H54 (cell line): ENCODE measurements around the gene DNAJC4.
A peak's percentile ranks its signal among the peaks of the same experiment; 100 is the strongest.

Experiments used
- DNase-seq: peaks from one replicate; pipeline ENCODE4 v3.0.0; 2011; ENCODE audit warnings: low spot score, mixed read lengths; ENCODE audit not compliant: insufficient read length
- FAIRE-seq: peaks from 3 replicates; lab custom pipeline; 2011; peaks lifted over from hg19 to GRCh38; lab: Jason Lieb, UNC
- POLR2A ChIP-seq: IDR thresholded peaks from 2 replicates; pipeline ENCODE4 v1.6.1; 2011; ENCODE audit warnings: low read depth, mild to moderate bottlenecking, low read length

The DNAJC4 gene

DNA sequence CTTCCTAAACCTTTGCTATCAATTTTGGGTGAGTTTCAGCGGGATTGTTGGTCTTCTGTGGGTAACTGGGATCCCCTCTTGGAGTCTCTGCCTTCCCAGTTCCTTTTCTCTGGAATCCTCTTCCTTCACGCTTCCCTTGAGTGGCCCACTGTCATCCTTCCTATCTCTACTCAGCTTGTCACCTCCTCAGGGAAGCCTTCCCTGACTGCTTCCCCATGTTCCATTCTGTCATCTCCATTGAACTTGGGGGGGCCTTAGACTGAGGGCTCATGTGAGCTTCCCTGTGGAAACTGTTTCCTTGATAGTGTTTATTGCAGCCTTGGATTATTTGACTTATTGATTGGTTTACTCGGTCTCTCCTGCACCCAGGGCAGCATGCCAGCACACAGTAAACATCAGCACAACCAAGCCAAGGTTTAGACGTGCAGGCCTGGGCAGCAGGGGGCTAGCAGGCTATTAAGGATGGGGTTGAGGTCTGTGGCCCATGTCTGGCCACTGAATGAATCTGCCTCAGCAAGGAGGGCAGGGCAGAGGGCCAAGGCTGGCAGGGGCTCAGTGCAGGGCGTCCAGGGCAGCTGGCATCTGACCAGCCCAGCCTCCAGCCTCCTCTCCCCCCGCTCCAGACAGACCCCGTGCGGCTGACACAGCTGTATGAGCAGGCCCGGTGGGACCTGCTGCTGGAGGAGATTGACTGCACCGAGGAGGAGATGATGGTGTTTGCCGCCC lies 11.6 kb upstream of the DNAJC4 start:
- DNase-seq (no peak), FAIRE-seq (no peak)
- TF ChIP-seq POLR2A, result no peak

DNA sequence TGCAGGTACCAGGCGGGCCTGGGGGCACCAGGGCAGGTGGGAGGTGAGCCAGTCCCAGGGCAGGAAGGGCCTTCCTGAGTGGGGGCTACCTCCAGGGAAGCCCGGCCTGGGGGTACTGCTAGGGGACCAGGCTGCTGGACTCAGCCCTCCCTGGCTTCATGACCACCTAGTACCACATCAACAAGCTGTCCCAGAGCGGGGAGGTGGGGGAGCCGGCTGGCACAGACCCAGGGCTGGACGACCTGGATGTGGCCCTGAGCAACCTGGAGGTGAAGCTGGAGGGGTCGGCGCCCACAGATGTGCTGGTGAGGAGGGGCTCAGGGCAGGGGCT lies 11.0 kb upstream of the DNAJC4 start:
- FAIRE-seq (no peak), DNase-seq (no peak)
- TF ChIP-seq POLR2A, result no peak

DNA sequence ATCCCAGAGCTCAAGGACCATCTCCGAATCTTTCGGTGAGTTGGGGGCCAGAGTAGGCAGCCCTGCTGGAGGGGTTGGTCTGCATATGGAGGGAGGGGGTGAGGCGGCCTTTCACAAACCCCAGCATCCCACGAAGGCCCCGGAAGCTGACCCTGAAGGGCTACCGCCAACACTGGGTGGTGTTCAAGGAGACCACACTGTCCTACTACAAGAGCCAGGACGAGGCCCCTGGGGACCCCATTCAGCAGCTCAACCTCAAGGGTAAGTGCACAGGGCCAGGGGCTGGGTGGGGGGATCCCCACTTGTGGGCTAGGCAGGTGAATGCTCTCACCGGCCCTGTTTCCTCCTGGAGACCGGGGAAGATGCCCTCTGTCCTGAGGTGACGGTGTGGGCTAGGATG lies 10.6 kb upstream of the DNAJC4 start:
- no peak for FAIRE-seq
- DNase-seq, result no peak
- TF ChIP-seq POLR2A, result no peak

DNA sequence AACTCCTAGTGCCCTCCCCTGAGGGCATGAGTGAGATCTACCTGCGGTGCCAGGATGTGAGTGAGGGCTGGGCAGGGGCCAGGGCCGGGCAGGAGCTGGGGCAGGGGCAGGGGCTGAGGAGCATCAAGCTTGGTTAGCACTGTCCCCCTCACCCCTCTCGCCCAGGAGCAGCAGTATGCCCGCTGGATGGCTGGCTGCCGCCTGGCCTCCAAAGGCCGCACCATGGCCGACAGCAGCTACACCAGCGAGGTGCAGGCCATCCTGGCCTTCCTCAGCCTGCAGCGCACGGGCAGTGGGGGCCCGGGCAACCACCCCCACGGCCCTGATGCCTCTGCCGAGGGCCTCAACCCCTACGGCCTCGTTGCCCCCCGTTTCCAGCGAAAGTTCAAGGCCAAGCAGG lies 10.1 kb upstream of the DNAJC4 start:
- FAIRE-seq, result no peak
- no peak for TF ChIP-seq POLR2A
- no peak for DNase-seq

DNA sequence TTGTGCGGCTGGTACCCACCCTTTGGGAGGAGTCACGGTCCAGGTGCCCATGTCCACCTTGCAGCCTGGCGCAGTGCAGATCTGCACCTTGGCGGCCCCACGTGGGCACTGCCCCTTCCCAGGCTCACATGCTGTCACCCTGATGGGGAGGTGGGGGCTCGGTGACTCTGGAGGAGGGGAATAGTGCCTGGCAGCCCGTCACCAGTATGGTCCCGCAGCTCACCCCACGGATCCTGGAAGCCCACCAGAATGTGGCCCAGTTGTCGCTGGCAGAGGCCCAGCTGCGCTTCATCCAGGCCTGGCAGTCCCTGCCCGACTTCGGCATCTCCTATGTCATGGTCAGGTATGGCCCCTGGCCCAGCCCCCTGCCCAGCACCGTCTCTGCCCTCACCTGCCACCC lies 9.6 kb upstream of the DNAJC4 start:
- FAIRE-seq (no peak), DNase-seq (no peak)
- no peak for TF ChIP-seq POLR2A

DNA sequence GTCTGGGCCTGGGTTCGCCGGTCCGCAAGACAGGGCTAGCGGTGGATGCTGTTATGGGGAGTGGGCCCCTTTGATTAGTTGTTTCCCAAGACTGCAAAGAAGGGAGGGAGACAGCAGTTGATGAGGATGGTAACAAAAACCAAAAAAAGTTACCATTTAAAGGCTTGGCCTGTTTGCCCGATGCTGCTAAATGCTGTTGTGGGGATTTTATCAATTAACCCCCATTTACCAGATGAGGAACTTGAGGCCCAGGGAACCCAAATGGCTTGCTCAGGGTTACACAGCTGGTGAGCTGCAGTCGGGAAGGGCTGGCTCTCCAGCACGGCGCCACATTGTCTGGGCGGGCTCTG lies 7.7 kb upstream of the DNAJC4 start:
- TF ChIP-seq POLR2A, result no peak

DNA sequence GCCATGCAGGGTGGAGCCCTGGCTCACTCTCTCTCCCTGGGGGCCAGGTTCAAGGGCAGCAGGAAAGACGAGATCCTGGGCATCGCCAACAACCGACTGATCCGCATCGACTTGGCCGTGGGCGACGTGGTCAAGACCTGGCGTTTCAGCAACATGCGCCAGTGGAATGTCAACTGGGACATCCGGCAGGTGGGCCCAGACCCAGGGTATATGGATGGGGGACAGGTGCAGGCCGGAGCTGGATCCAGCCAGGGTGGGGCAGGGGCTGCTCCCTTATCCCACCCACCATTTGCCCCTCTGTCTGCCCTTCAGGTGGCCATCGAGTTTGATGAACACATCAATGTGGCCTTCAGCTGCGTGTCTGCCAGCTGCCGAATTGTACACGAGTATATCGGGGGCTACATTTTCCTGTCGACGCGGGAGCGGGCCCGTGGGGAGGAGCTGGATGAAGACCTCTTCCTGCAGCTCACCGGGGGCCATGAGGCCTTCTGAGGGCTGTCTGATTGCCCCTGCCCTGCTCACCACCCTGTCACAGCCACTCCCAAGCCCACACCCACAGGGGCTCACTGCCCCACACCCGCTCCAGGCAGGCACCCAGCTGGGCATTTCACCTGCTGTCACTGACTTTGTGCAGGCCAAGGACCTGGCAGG lies 7.2 kb upstream of the DNAJC4 start:
- DNase-seq (no peak), FAIRE-seq (no peak)
- no peak for TF ChIP-seq POLR2A

More for the DNA sequence above, 7.7 kb upstream of the DNAJC4 start:
- FAIRE-seq (no peak), DNase-seq (no peak)

DNA sequence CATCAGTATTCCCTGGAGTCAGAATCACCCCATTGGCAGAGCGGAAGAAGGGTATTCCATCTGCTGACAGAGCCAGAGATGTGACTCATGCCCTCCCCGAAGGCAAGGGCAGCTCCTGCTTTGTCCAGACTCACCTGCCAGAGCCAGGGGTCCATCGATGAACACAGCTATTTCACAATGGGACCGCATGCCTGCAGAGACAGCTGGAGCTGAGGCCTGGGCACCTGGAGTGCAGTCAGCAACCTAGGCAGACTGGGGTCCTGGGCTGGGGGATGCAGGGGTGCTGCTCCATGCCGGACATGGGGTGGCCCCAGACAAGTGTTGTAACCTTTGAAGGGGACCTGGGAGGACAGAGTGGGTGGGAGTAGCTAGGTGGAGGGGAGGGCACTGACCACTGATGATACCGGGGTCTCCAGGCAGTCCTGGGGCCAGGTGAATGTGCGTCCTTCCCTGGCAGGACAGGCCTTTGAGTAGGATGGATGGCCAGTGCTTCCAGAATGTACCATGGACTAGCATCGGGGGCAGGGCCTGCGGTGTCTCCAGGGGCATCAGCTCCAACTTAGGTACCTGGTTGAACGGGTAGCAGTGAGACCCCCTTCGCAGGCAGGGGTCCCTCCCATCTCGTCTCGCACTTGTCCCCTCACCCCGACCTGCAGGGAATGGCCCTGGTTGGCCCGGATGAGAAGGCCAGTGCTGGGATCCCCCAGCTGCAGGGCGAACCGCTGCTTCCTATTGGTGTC lies 6.0 kb upstream of the DNAJC4 start:
- no peak for TF ChIP-seq POLR2A

DNA sequence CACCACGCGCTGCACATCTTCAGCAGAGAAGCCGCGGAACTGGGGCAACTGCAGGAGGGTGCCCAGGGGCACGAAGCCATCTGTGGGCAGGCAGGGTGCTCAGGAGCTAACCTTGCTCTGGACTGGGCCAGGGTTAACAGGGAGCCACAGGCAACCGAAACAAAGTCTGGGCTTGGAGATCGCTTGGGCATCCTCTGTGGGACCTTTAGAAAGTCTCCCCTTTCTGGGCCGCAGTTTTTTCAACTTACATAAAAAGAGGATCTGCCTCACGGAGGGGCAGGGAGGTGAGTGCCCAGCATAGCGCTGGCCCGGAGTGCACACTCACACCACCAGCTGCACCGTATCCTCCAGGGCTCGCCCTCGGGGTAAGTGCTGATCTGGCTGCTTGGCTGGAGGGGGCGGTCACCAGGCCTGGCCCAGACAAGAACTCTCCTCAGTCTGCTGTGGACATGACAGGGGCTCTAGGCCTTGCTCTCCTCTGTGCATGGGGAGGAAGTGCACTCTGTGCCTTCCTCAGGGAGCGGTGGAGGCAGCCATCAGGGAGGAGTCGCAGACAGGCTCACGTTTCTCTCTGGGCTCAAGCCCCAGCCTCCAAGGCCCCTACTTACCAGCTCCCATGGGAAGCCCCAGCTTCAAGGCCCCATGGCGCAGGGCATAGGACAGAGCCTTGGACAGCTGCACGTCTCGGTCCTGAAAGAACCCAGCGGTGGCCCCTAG lies 5.3 kb upstream of the DNAJC4 start:
- DNase-seq, result no peak
- no peak for FAIRE-seq

More for the DNA sequence above, 6.0 kb upstream of the DNAJC4 start:
- no peak for FAIRE-seq
- peak; percentile 77 for DNase-seq

DNA sequence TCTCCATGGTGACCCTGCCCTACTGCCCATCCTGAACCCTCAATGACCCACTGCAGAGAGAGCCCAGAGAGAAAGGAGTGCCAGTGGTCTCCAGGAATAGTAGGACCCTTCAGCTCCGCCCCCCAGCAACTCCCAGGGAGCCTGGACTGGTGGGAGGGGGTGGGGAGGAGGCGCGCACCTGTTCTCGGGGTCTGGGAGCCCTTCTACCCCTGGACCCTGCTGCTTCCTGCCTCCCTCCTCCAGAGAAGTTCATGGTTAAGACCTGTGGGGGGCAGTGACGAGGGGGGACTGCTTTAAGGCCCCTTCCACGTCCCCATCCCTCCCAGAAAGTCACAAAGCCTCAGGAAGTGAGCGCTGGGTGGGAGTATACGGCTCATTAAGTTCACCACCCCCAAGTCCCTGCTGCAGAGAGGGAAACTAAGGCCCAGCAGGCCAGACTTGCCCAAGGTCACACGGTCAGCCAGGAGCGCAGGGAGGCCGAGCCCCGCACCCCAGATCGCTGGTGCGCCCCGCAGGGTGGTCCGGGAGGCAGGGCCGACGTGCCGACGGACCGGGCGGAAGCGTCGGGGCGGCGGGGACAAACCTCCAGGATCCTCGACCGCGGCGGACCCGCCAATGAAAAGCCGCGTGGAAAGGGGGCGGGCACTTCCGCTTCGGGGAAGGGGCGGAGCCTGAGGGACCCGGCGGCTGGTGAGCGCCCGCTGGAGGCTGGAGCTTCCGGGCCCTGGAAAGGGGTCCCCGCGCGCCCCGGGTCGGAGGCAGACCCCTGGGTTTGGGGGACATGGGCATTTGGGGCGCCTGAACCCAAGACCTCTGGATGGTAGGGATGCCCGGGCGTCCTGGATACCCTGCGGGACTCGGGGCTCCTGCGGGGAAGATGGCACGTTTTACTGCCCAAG lies 4.5 kb upstream of the DNAJC4 start, which contains the start of the genes NUDT22 and TRPT1:
Gene NUDT22 (plus strand): TSS at position 667 of the 899 bp plus-strand sequence. CDS start 379 bp downstream, outside the sequence.
Gene TRPT1 (minus strand): TSS at position 579 of the 899 bp plus-strand sequence. CDS start 326 bp downstream, at position 253.
- TF ChIP-seq POLR2A, result peak; percentile 72; the same call in 1 of the 2 replicates
- FAIRE-seq (no peak), DNase-seq (peak; percentile 78)

More for the DNA sequence above, 5.3 kb upstream of the DNAJC4 start:
- TF ChIP-seq POLR2A, result no peak

DNA sequence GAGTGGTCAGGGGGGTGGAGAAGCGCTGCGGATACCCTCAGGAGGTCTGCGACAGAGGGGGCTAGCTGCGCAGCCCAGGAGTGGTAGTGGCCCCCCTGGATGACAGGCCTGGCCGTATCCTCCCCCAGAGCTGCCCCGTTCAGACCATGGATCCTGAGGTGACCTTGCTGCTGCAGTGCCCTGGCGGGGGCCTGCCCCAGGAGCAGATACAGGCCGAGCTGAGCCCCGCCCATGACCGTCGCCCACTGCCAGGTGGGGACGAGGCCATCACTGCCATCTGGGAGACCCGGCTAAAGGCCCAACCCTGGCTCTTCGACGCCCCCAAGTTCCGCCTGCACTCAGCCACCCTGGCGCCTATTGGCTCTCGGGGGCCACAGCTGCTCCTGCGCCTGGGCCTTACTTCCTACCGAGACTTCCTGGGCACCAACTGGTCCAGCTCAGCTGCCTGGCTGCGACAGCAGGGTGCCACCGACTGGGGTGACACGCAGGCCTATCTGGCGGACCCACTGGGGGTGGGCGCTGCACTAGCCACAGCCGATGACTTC lies 3.8 kb upstream of the DNAJC4 start:
- TF ChIP-seq POLR2A, result no peak
- DNase-seq, result no peak
- FAIRE-seq, result no peak

DNA sequence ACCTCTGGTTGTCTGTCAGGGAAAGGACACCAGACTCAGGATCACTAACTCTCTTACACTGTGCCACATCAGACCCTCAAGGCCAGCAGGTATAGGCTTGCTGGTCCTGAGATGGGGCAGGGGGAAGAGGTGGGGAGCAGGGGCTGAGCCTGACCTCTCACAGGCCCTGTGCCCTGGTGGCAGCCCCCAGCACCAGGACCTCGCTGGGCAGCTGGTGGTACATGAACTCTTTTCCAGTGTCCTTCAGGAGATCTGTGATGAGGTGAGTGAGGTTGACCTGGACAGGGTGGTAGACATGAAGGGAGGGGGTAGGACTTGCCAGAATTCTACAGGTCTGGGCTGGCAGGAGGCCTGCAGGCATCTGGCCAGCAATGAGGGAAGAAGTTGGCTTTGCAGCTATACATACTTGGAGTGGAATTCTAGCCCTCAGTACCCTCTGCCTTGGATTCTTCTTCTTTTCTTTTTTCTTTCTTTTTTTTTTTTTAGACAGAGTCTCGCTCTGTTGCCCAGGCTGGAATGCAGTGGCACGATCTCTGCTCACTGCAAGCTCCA lies 2.9 kb upstream of the DNAJC4 start:
- no peak for DNase-seq
- FAIRE-seq, result no peak
- no peak for TF ChIP-seq POLR2A
